GM20431 (cell line): ENCODE measurements around the gene RAPGEFL1.
"Not testable (repeated sequence)": the region's sequence is repeated elsewhere in the genome, so short reads cannot be mapped to it uniquely, and the experiment has no call there.

ENCODE experiments used
- in situ Hi-C: fragments of 300-500 bp; cut with MseI, MboI; formaldehyde crosslinking; loops from one replicate; pipeline ENCODE4 v1.15.0; 2020; ENCODE audit warnings: low sequenced_read_pairs; ENCODE audit not compliant: unreplicated experiment

RAPGEFL1 gene

GRCh38 chr17:40177275-40177874 is at the start of gene RAPGEFL1:
Gene RAPGEFL1, plus strand, starts transcription at chr17:40177470. Its CDS starts 392 bp downstream, at chr17:40177862.
- in situ Hi-C loops = no loop called here

- in situ Hi-C loops = no loop called here
These were observed 47.8 kb upstream of the RAPGEFL1 start for GRCh38 chr17:40129498-40129897.

DNA sequence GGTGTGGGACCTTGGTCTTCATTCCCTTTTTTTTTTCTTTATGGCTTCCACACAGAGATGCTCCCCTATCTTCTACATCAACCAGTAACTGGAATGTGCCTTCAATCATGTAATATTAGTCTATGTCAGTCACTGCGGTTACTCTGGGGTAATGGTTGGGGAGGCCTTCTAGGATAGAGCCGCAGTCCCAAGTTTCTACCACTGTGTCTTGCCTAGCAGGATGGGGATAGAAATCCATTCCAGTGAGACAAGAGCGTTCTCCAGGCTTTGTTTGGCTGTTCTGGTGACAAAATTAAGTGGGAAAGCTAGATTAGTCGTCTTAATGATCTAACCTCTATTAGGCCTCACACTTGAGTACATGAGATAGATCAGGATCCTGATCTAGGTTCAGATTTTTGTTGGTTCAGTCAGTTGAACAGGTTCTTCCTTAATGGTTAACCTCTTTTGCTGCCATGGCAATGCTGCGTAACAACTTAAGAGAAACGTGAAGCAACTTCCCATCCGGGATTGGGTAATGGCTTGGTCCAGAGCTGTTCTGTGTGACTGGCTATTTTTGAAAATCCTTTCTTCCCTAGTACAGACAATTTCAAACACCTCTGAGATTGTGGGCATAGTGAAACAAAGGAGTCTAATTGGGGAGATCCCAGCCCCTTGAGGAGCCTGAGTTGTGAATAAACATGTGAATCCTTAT is 46.8 kb upstream of the RAPGEFL1 start:
- in situ Hi-C loops = no loop called here

DNA sequence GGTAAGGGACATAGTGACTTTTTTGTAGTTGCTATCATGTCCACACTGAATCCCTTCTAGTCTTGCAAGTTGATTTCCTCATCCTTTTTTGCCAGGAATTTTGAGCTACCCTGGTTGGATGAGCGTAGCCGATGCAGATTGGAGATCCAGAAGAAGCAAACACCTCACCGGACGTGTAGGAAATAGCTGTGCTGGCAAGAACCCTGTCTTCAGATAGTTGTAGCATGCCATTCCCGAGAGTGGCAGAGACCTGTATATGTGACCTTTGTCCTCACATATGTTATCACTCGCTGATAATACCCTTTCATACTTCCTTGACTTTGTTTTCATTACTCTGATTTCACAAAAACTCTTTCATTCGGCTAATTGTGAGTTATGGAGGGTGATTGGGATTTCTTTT is 43.1 kb upstream of the RAPGEFL1 start:
- in situ Hi-C loops = no loop called here

- in situ Hi-C loops = no loop called here
These were observed 41.5 kb upstream of the RAPGEFL1 start for GRCh38 chr17:40135817-40136216.

GRCh38 chr17:40139566-40140058 is 37.7 kb upstream of the RAPGEFL1 start:
- in situ Hi-C loops = no loop called here

DNA sequence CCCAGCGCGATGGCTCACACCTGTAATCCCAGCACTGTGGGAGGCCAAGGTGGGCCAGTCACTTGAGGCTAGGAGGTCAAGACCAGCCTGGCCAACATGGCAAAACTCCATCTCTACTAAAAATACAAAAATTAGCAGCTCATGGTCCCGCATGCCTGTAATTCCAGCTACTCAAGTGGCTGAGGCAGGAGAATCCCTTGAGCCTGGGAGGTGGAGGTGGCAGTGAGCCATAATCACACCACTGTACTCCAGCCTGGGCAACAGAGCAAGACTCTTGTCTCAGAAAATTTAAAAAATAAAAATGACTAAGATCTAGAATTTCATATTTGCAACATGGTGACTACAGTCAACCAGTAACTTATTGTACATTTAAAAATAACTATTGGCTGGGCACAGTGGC is 34.1 kb upstream of the RAPGEFL1 start:
- in situ Hi-C loops = not testable (repeated sequence)

- in situ Hi-C loops = no loop called here
These were observed 31.8 kb upstream of the RAPGEFL1 start for GRCh38 chr17:40145476-40145875.

GRCh38 chr17:40148527-40148926 is 28.7 kb upstream of the RAPGEFL1 start:
- in situ Hi-C loops = no loop called here

- in situ Hi-C loops = no loop called here
These were observed 27.0 kb upstream of the RAPGEFL1 start for GRCh38 chr17:40150276-40150675.

- in situ Hi-C loops = no loop called here
These were observed 25.8 kb upstream of the RAPGEFL1 start for GRCh38 chr17:40151414-40151963.

DNA sequence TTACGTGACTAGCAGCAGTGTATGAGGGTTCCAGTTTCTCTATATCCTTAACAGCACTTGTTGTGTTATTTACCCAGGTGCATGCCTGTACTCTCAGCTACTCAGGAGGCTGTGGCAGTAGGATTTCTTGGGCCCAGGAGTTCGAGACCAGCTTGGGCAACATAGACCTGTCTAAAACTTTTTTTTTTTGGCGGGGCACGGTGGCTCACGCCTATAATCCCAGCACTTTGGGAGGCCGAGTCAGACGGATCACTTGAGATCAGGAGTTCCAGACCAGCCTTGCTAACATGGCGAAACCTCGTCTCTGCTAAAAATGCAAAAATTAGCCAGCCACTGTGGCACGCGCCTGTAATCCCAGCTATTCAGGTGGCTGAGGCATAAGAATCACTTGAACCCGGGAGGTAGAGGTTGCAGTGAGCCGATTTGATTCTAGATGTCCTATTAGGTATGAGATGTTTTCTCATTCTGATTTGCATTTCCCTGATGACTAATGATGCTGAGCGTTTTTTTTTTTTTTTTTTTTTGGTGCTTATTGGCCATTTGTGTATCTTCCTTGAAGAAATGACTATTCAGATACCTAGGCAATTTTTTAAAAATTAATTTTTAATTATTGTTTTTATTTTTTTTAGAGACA is 23.6 kb upstream of the RAPGEFL1 start:
- in situ Hi-C loops = no loop called here

DNA sequence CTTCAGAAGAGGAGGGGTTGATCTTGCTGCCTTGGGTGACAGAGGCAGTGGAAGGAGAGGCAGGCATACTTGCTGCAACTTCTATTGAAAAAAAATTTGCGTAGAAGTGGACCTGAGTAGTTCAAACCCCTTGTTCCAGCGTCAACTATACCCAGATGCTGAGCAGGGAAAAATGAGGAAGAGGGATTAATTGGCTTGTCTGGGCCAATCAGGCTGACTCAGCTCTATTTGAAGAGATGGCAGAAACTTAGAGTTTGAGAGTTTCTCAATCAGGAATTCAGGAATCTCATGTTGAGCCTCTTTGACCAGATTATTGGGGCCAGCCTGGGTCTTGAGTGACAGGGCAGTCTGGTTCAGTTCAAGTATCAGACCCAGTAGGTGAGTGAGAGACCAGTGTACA is 19.3 kb upstream of the RAPGEFL1 start:
- in situ Hi-C loops = no loop called here

GRCh38 chr17:40158438-40159013 is 18.7 kb upstream of the RAPGEFL1 start:
- in situ Hi-C loops = no loop called here

GRCh38 chr17:40159456-40159855 is 17.8 kb upstream of the RAPGEFL1 start:
- in situ Hi-C loops = no loop called here

GRCh38 chr17:40167685-40168261 is 9.5 kb upstream of the RAPGEFL1 start:
- in situ Hi-C loops = loop anchor here (10.0 kb wide), 1 partner anchor 53 kb away; no protein-coding TSS in a partner anchor

DNA sequence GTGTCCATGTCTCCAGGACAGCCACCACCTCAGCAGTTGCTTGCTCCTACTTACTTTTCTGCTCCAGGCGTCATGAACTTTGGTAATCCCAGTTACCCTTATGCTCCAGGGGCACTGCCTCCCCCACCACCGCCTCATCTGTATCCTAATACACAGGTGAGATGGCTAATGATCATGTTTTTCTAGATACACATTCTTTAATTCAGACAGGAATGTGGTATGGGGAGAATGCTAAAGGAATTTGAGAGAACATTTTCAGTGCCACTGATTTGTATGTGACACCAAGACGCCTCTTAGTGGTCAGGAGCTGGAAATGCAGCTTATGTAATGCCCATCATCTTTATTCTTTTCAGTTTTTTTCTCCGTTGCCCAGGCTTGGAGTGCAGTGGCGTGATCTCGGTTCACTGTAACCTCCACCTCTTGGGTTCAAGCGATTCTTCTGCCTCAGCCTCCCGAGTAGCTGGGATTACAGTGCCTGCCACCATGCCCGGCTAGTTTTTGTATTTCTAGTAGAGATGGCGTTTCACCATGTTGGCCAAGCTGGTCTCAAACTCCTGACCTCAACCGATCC is 8.9 kb upstream of the RAPGEFL1 start:
- in situ Hi-C loops = loop anchor here (10.0 kb wide), 1 partner anchor 54 kb away; no protein-coding TSS in a partner anchor

- in situ Hi-C loops = no loop called here
These were observed 6.9 kb upstream of the RAPGEFL1 start for GRCh38 chr17:40170325-40170724.

DNA sequence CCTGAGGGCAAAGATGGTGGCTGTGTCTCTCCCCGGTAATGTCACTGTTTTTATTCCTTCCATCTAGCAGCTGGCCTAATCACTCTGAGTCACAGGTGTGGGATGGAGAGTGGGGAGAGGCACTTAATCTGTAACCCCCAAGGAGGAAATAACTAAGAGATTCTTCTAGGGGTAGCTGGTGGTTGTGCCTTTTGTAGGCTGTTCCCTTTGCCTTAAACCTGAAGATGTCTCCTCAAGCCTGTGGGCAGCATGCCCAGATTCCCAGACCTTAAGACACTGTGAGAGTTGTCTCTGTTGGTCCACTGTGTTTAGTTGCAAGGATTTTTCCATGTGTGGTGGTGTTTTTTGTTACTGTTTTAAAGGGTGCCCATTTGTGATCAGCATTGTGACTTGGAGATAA is 5.5 kb upstream of the RAPGEFL1 start:
- in situ Hi-C loops = no loop called here
